SU-DHL-6 (cell line): Measurements from ENCODE around the gene USP11.

Source experiments
- H2AFZ ChIP-seq: fragments of 200-600 bp; sonication (generic); 2 replicates; pipeline ENCODE4 v1.6.1; 2014; ENCODE audit warnings: low read depth, mild to moderate bottlenecking, moderate library complexity, mixed read lengths, antibody characterized with exemption, low read length; ENCODE audit not compliant: severe bottlenecking
- H3F3A ChIP-seq: fragments of 200-600 bp; shearing (Covaris generic); 2 replicates; pipeline ENCODE4 v1.6.0; 2016; ENCODE audit warnings: antibody characterized with exemption, mild to moderate bottlenecking; ENCODE audit not compliant: insufficient read depth
- H3K27ac ChIP-seq: fragments of 200-600 bp; sonication (generic); 2 replicates; pipeline ENCODE4 v1.5.1; 2016; ENCODE audit warnings: low read depth, mild to moderate bottlenecking, low read length, moderate library complexity, mixed read lengths
- H3K27me3 ChIP-seq: fragments of 200-600 bp; sonication (generic), shearing (Covaris generic); 2 replicates; pipeline ENCODE4 v1.6.0; 2014; ENCODE audit warnings: mild to moderate bottlenecking, low read length
- H3K36me3 ChIP-seq: fragments of 200-600 bp; sonication (generic); 2 replicates; pipeline ENCODE4 v1.6.1; 2014; ENCODE audit warnings: mild to moderate bottlenecking, low read length, mixed read lengths
- H3K4me2 ChIP-seq: fragments of 300-600, 200-600 bp; shearing (Covaris generic), sonication (generic); 2 replicates; pipeline ENCODE4 v1.6.0; 2014; ENCODE audit warnings: low read length, low read depth, mild to moderate bottlenecking; ENCODE audit not compliant: poor library complexity, severe bottlenecking
- H3K4me3 ChIP-seq: fragments of 200-600 bp; sonication (generic); 2 replicates; pipeline ENCODE4 v1.5.1; 2014; ENCODE audit warnings: antibody characterized with exemption, low read length, mild to moderate bottlenecking, mixed read lengths; ENCODE audit not compliant: insufficient read depth, poor library complexity, severe bottlenecking
- H3K79me2 ChIP-seq: fragments of 200-600 bp; sonication (generic); 2 replicates; pipeline ENCODE4 v1.6.1; 2014; ENCODE audit warnings: mild to moderate bottlenecking, low read length, moderate library complexity; ENCODE audit not compliant: insufficient read depth
- H3K9ac ChIP-seq: fragments of 200-600 bp; sonication (generic); 2 replicates; pipeline ENCODE4 v1.7.0; 2014; ENCODE audit warnings: mild to moderate bottlenecking, low read length
- H3K9me2 ChIP-seq: fragments of 200-600 bp; sonication (generic); replicated peaks from 2 replicates; pipeline ENCODE4 v1.6.1; 2014; ENCODE audit warnings: low read length; ENCODE audit not compliant: insufficient read depth
- H3K9me3 ChIP-seq: fragments of 200-600 bp; sonication (generic); 2 replicates; pipeline ENCODE4 v1.6.1; 2014; ENCODE audit warnings: low read length, mixed read lengths; ENCODE audit not compliant: insufficient read depth
- H4K20me1 ChIP-seq: fragments of 200-600 bp; sonication (generic); 2 replicates; pipeline ENCODE4 v1.6.1; 2014; ENCODE audit warnings: low read depth, mild to moderate bottlenecking, antibody characterized with exemption, low read length, moderate library complexity, mixed read lengths
- EZH2phosphoT487 ChIP-seq: fragments of 200-600 bp; sonication (generic), shearing (Covaris generic); conservative IDR thresholded peaks from 2 replicates; pipeline ENCODE4 v1.6.1; 2018; ENCODE audit warnings: mild to moderate bottlenecking, antibody characterized with exemption, low read length, moderate library complexity, mixed read lengths
- TF ChIP-seq, protein P1 (sequence below): fragments of 200-600 bp; sonication (generic); IDR thresholded peaks from one replicate; pipeline ENCODE4 v1.5.1; 2017; ENCODE audit warnings: antibody characterized with exemption, mild to moderate bottlenecking, low read length, moderate library complexity; ENCODE audit not compliant: insufficient read depth, poor library complexity, severe bottlenecking

USP11 gene

DNA sequence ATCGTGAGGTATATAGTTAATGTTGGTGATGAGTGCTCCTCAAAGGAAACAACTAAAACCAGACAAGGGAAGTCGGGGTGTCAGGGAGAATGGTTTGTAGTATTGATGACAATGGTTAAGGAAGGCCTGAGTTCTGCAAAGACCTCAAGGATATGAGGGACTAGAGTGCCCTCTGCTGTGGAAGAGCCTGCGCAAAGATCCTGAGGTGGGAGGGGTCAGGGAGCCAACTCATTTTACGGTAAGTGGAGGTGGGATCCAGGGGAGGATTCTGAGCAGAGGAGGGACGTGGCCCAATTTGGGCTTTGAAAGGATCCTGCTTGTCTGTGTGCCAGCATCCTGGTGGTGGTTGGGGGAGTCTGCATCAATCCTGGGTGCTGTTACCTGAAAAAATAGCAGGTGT, 27.8 kb upstream of the USP11 start:
- H3K4me3 ChIP-seq: no peak overlapping the region
- H2AFZ ChIP-seq: no peak overlapping the region
- H3K9me2 ChIP-seq: no peaks in the 10 kb centered on the region
- no peaks in the 10 kb centered on the region for H3K9me3 ChIP-seq
- no peaks in the 10 kb centered on the region for H3K27me3 ChIP-seq
- H3F3A ChIP-seq: no peaks in the 10 kb centered on the region
- H3K27ac ChIP-seq: no peak overlapping the region
- H3K4me2 ChIP-seq: no peak overlapping the region
- no peak for TF ChIP-seq EZH2phosphoT487
- TF ChIP-seq, protein P1, sequence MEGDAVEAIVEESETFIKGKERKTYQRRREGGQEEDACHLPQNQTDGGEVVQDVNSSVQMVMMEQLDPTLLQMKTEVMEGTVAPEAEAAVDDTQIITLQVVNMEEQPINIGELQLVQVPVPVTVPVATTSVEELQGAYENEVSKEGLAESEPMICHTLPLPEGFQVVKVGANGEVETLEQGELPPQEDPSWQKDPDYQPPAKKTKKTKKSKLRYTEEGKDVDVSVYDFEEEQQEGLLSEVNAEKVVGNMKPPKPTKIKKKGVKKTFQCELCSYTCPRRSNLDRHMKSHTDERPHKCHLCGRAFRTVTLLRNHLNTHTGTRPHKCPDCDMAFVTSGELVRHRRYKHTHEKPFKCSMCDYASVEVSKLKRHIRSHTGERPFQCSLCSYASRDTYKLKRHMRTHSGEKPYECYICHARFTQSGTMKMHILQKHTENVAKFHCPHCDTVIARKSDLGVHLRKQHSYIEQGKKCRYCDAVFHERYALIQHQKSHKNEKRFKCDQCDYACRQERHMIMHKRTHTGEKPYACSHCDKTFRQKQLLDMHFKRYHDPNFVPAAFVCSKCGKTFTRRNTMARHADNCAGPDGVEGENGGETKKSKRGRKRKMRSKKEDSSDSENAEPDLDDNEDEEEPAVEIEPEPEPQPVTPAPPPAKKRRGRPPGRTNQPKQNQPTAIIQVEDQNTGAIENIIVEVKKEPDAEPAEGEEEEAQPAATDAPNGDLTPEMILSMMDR: no peak
- no peaks in the 10 kb centered on the region; the same call in 1 of the 2 replicates for H3K79me2 ChIP-seq
- peaks cover 4% of the 10 kb centered on the region; the same call in 1 of the 2 replicates for H3K36me3 ChIP-seq
- H4K20me1 ChIP-seq: no peaks in the 10 kb centered on the region
- no peak overlapping the region for H3K9ac ChIP-seq

DNA sequence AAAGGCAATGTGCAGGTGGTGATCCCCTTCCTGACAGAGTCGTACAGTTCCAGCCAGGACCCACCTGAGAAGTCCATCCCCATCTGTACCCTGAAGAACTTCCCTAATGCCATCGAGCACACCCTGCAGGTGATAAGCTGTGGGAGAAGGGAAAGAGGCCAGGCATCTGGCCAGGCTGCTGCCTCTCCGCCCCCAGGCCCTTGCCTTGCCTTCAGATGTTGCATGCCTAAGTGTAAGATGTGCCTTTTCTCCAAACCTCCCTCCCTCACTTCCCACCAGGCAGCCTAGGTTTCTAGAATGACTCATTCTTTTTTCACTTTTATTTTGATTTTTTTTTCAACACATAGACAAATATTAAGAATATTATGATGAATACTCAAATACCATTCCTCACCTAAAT, 26.5 kb upstream of the USP11 start:
- no peaks in the 10 kb centered on the region for H3F3A ChIP-seq
- H3K9ac ChIP-seq: no peak overlapping the region
- H3K27ac ChIP-seq: no peak overlapping the region
- TF ChIP-seq, protein P1: no peak
- TF ChIP-seq EZH2phosphoT487: no peak
- H4K20me1 ChIP-seq: no peaks in the 10 kb centered on the region
- peaks cover 4% of the 10 kb centered on the region; the same call in 1 of the 2 replicates for H3K36me3 ChIP-seq
- H3K9me2 ChIP-seq: no peaks in the 10 kb centered on the region
- H3K27me3 ChIP-seq: no peaks in the 10 kb centered on the region
- no peak overlapping the region for H3K4me2 ChIP-seq
- no peaks in the 10 kb centered on the region for H3K9me3 ChIP-seq
- H3K4me3 ChIP-seq: no peak overlapping the region
- no peaks in the 10 kb centered on the region; the same call in 1 of the 2 replicates for H3K79me2 ChIP-seq
- H2AFZ ChIP-seq: no peak overlapping the region

DNA sequence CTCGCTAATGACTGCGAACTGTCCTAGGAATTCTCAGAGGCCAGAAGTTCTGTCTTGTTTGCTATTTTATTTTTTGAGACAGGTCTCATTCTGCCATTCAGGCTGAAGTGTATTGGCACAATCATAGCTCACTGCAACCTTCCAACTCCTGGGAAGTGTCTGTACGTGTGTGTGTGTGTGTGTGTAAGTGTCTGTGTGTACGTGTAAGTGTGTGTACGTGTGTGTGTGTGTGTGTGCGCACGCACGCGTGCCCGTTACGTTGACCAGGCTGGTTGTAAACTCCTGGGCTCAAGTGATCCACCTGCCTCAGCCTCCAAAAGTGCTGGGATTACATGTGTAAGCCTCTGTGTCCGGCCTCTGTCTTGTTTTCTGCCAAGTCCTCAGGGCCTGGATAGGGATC, 24.7 kb upstream of the USP11 start:
- no peak overlapping the region for H3K27ac ChIP-seq
- H3K79me2 ChIP-seq: no peaks in the 10 kb centered on the region; the same call in 1 of the 2 replicates
- H3K36me3 ChIP-seq: peaks cover 4% of the 10 kb centered on the region; the same call in 1 of the 2 replicates
- H3F3A ChIP-seq: no peaks in the 10 kb centered on the region
- H3K27me3 ChIP-seq: no peaks in the 10 kb centered on the region
- H3K9me2 ChIP-seq: no peaks in the 10 kb centered on the region
- H3K9me3 ChIP-seq: no peaks in the 10 kb centered on the region
- H2AFZ ChIP-seq: no peak overlapping the region
- H3K9ac ChIP-seq: no peak overlapping the region
- no peak overlapping the region for H3K4me3 ChIP-seq
- no peak for TF ChIP-seq EZH2phosphoT487
- TF ChIP-seq, protein P1: no peak
- H4K20me1 ChIP-seq: no peaks in the 10 kb centered on the region
- H3K4me2 ChIP-seq: no peak overlapping the region
